ENCODE data around the gene CNTNAP2. TPM values are rescaled to one million over a fixed set of nuclear protein-coding genes. Genes with fewer than 3 reads are reported as not detected.
"Not testable (repeated sequence)": the region's sequence is repeated elsewhere in the genome, so short reads cannot be mapped to it uniquely, and the experiment has no call there.

Gene CNTNAP2
- total RNA-seq, 1 experiment from 2014 or later, result 0.07 TPM

GRCh38 chr7:148436571-148436970 lies 2320.0 kb downstream of the CNTNAP2 start:
- DNase-seq (ENCODE audit: low spot score), result no peak

- no peak for DNase-seq (ENCODE audit: low spot score)
Measured at GRCh38 chr7:148437043-148437442, 2320.4 kb downstream of the CNTNAP2 start.

GRCh38 chr7:148442141-148442655 lies 2325.6 kb downstream of the CNTNAP2 start:
- no peak for DNase-seq (ENCODE audit: low spot score)

GRCh38 chr7:148442933-148443332 lies 2326.3 kb downstream of the CNTNAP2 start:
- DNase-seq (ENCODE audit: low spot score), result no peak

- DNase-seq (ENCODE audit: low spot score), result no peak
Measured at GRCh38 chr7:148445260-148446044, 2328.9 kb downstream of the CNTNAP2 start.

GRCh38 chr7:148447221-148447849 lies 2330.7 kb downstream of the CNTNAP2 start:
- no peak for DNase-seq (ENCODE audit: low spot score)

GRCh38 chr7:148451526-148451925 lies 2334.9 kb downstream of the CNTNAP2 start:
- not testable (repeated sequence) for DNase-seq (ENCODE audit: low spot score)

- no peak for DNase-seq (ENCODE audit: low spot score)
Measured at GRCh38 chr7:148456351-148456750, 2339.8 kb downstream of the CNTNAP2 start.

- no peak for DNase-seq (ENCODE audit: low spot score)
Measured at GRCh38 chr7:148457310-148457921, 2340.8 kb downstream of the CNTNAP2 start.

GRCh38 chr7:148458263-148458662 lies 2341.7 kb downstream of the CNTNAP2 start:
- no peak for DNase-seq (ENCODE audit: low spot score)

- DNase-seq (ENCODE audit: low spot score), result no peak
Measured at GRCh38 chr7:148461392-148462179, 2345.0 kb downstream of the CNTNAP2 start.

GRCh38 chr7:148462774-148463173 lies 2346.2 kb downstream of the CNTNAP2 start:
- DNase-seq (ENCODE audit: low spot score), result not testable (repeated sequence)

- DNase-seq (ENCODE audit: low spot score), result no peak
Measured at GRCh38 chr7:148463210-148463609, 2346.6 kb downstream of the CNTNAP2 start.

GRCh38 chr7:148464947-148465346 lies 2348.3 kb downstream of the CNTNAP2 start:
- DNase-seq (ENCODE audit: low spot score), result no peak

- not testable (repeated sequence) for DNase-seq (ENCODE audit: low spot score)
Measured at GRCh38 chr7:148465441-148465840, 2348.8 kb downstream of the CNTNAP2 start.

- no peak for DNase-seq (ENCODE audit: low spot score)
Measured at GRCh38 chr7:148466120-148466519, 2349.5 kb downstream of the CNTNAP2 start.

- no peak for DNase-seq (ENCODE audit: low spot score)
Measured at GRCh38 chr7:148468700-148469098, 2352.1 kb downstream of the CNTNAP2 start.

Measured in A172 (cell line).